HepG2 (cell line): ENCODE measurements around the gene TOR2A. TPM values are rescaled to one million over a fixed set of nuclear protein-coding genes. Genes with fewer than 3 reads are reported as not detected.
A peak's percentile ranks its signal among the peaks of the same experiment; 100 is the strongest.

ENCODE experiments used
- DPF2 ChIP-seq: sonication (generic); formaldehyde crosslinking; IDR thresholded peaks from 2 replicates; pipeline ENCODE4 v1.4.0; 2020; ENCODE audit warnings: mild to moderate bottlenecking, low read depth, missing genetic modification reagents, borderline replicate concordance
- JUNB ChIP-seq: sonication (generic); formaldehyde crosslinking; IDR thresholded peaks from 2 replicates; pipeline ENCODE4 v1.8.0; 2022; ENCODE audit warnings: missing genetic modification reagents, mild to moderate bottlenecking, borderline replicate concordance
- KDM4B ChIP-seq: sonication (generic); formaldehyde crosslinking; IDR thresholded peaks from 2 replicates; pipeline ENCODE4 v1.4.0; 2020; ENCODE audit warnings: missing genetic modification reagents
- KLF13 ChIP-seq: sonication (generic); formaldehyde crosslinking; IDR thresholded peaks from 2 replicates; pipeline ENCODE4 v1.4.0; 2020; ENCODE audit warnings: mild to moderate bottlenecking, missing genetic modification reagents
- MNT ChIP-seq: fragments of 450-650 bp; IDR thresholded peaks from 2 replicates; pipeline ENCODE4 v1.6.1; 2016
- NFIB ChIP-seq: sonication (generic); formaldehyde crosslinking; IDR thresholded peaks from 2 replicates; pipeline ENCODE4 v1.9.0; 2021; ENCODE audit warnings: missing genetic modification reagents, mild to moderate bottlenecking, borderline replicate concordance
- PCBP2 ChIP-seq: fragments of 200-400 bp; formaldehyde crosslinking; optimal IDR thresholded peaks from 2 replicates; pipeline ENCODE3; 2018; ENCODE audit warnings: low read length, low read depth; ENCODE audit not compliant: poor library complexity, severe bottlenecking
- SRSF1 ChIP-seq: fragments of 200-400 bp; formaldehyde crosslinking; optimal IDR thresholded peaks from 2 replicates; pipeline ENCODE3; 2017; ENCODE audit warnings: mild to moderate bottlenecking, low read depth, low read length, moderate library complexity
- YY1 ChIP-seq: IDR thresholded peaks from 2 replicates; pipeline ENCODE4 v1.6.1; 2011; ENCODE audit warnings: low read length, low read depth, moderate library complexity, mild to moderate bottlenecking; ENCODE audit not compliant: insufficient read depth, insufficient replicate concordance
- ZNF180 ChIP-seq: sonication (generic); formaldehyde crosslinking; IDR thresholded peaks from 2 replicates; pipeline ENCODE4 v1.4.0; 2020; ENCODE audit warnings: low read depth, missing genetic modification reagents, borderline replicate concordance
- ZNF230 ChIP-seq: sonication (generic); formaldehyde crosslinking; IDR thresholded peaks from 2 replicates; pipeline ENCODE4 v1.4.0; 2020; ENCODE audit warnings: mild to moderate bottlenecking, missing genetic modification reagents
- ZNF546 ChIP-seq: sonication (generic); formaldehyde crosslinking; conservative IDR thresholded peaks from 2 replicates; pipeline ENCODE4 v1.8.1; 2023; ENCODE audit warnings: mild to moderate bottlenecking, missing genetic modification reagents
- polyA plus RNA-seq, 8 experiments: library from polyadenylated mRNA; depleted of rRNA in 3 of 8; stranded (reverse) in 7 of 8; unstranded in 1 of 8; fragments of >200 nt; fragmentation: Illumina TruSeq in 4 of 8; extraction: Trizol in 4 of 8; gene quantifications; 2 replicates each; pipeline versions ENCODE4 v1.2.1 to v1.2.3, GENCODE V29; 2011 to 2016; ENCODE audit warnings: low read depth in 4 of 8, missing spikeins in 1 of 8, mixed read lengths in 1 of 8; ENCODE audit not compliant: insufficient read depth in 1 of 8
- total RNA-seq, 5 experiments: library from RNA; depleted of rRNA; stranded (reverse); fragments of >200 nt; fragmentation: Illumina TruSeq; extraction: Trizol; gene quantifications; 2 replicates each; pipeline ENCODE4 v1.2.3, GENCODE V29; 2016; ENCODE audit warnings: low read depth in 1 of 5
- TF ChIP-seq, protein P1 (sequence below): sonication (generic); formaldehyde crosslinking; IDR thresholded peaks from 2 replicates; pipeline ENCODE4 v1.9.0; 2022; ENCODE audit warnings: missing genetic modification reagents, mild to moderate bottlenecking, borderline replicate concordance
- TF ChIP-seq, protein P2 (sequence below), 2 experiments: fragments of 450-650 bp in 1 of 2; sonication (generic) in 1 of 2; formaldehyde crosslinking in 1 of 2; IDR thresholded peaks; 2 replicates each; pipeline versions ENCODE4 v1.6.1 to v1.8.0; 2016 to 2022; ENCODE audit warnings: antibody characterized with exemption in 1 of 2, mild to moderate bottlenecking in 1 of 2, missing genetic modification reagents in 1 of 2

TOR2A gene
- total and polyA plus RNA-seq, 2 of the 13 experiments (the other 11 are each of a cell fraction or from before 2014, with no cell fraction given), result 3.5 to 7.2 TPM

- TF ChIP-seq, protein P1, sequence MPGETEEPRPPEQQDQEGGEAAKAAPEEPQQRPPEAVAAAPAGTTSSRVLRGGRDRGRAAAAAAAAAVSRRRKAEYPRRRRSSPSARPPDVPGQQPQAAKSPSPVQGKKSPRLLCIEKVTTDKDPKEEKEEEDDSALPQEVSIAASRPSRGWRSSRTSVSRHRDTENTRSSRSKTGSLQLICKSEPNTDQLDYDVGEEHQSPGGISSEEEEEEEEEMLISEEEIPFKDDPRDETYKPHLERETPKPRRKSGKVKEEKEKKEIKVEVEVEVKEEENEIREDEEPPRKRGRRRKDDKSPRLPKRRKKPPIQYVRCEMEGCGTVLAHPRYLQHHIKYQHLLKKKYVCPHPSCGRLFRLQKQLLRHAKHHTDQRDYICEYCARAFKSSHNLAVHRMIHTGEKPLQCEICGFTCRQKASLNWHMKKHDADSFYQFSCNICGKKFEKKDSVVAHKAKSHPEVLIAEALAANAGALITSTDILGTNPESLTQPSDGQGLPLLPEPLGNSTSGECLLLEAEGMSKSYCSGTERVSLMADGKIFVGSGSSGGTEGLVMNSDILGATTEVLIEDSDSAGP (CRISPR knock-in tag), result peak; percentile 56; the same call in 1 of the 2 replicates
- TF ChIP-seq KLF13 (CRISPR knock-in tag) (no peak; the same call in 1 of the 2 replicates), DPF2 (CRISPR knock-in tag) (no peak; the same call in 1 of the 2 replicates), SRSF1 (no peak), MNT (peak; percentile 30; the same call in 1 of the 2 replicates), NFIB (CRISPR knock-in tag) (no peak), ZNF546 (CRISPR knock-in tag) (peak; percentile 74; the same call in 1 of the 2 replicates), ZNF230 (CRISPR knock-in tag) (peak; percentile 95), PCBP2 (no peak), KDM4B (CRISPR knock-in tag) (0 out of 2 replicates have a peak, but pooled peaks have one; percentile 21), JUNB (CRISPR knock-in tag) (no peak), ZNF180 (CRISPR knock-in tag) (peak; percentile 97; the same call in 1 of the 2 replicates), YY1 (peak; percentile 80)
- TF ChIP-seq, protein P2, sequence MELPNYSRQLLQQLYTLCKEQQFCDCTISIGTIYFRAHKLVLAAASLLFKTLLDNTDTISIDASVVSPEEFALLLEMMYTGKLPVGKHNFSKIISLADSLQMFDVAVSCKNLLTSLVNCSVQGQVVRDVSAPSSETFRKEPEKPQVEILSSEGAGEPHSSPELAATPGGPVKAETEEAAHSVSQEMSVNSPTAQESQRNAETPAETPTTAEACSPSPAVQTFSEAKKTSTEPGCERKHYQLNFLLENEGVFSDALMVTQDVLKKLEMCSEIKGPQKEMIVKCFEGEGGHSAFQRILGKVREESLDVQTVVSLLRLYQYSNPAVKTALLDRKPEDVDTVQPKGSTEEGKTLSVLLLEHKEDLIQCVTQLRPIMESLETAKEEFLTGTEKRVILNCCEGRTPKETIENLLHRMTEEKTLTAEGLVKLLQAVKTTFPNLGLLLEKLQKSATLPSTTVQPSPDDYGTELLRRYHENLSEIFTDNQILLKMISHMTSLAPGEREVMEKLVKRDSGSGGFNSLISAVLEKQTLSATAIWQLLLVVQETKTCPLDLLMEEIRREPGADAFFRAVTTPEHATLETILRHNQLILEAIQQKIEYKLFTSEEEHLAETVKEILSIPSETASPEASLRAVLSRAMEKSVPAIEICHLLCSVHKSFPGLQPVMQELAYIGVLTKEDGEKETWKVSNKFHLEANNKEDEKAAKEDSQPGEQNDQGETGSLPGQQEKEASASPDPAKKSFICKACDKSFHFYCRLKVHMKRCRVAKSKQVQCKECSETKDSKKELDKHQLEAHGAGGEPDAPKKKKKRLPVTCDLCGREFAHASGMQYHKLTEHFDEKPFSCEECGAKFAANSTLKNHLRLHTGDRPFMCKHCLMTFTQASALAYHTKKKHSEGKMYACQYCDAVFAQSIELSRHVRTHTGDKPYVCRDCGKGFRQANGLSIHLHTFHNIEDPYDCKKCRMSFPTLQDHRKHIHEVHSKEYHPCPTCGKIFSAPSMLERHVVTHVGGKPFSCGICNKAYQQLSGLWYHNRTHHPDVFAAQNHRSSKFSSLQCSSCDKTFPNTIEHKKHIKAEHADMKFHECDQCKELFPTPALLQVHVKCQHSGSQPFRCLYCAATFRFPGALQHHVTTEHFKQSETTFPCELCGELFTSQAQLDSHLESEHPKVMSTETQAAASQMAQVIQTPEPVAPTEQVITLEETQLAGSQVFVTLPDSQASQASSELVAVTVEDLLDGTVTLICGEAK (IDR thresholded peaks at IDR 0.05), result no peak
- TF ChIP-seq, protein P2 (CRISPR knock-in tag; IDR thresholded peaks at IDR 0.05), result no peak; the same call in 1 of the 2 replicates
These were observed at the start of gene TOR2A (continued) for GRCh38 chr9:127734747-127735529.
